D341Med (cell line): ENCODE data around the gene MYCN.
"Not testable (repeated sequence)": the region's sequence is repeated elsewhere in the genome, so short reads cannot be mapped to it uniquely, and the experiment has no call there.

Source experiments
- DNase-seq: peaks from one replicate; pipeline ENCODE4 v3.0.0; 2012; ENCODE audit warnings: low spot score

The MYCN gene

GRCh38 chr2:15939854-15940660, at the start of gene MYCN:
Gene MYCN, plus strand, starts transcription at chr2:15940550. Its CDS starts 1,515 bp downstream, at chr2:15942065.
- DNase-seq: peak; percentile 64

- no peak for DNase-seq
Measured at GRCh38 chr2:15890936-15891905, 49.1 kb upstream of the MYCN start.

GRCh38 chr2:15892151-15892880, 48.0 kb upstream of the MYCN start:
- DNase-seq: no peak

GRCh38 chr2:15893085-15893484, 47.3 kb upstream of the MYCN start:
- DNase-seq: no peak

- no peak for DNase-seq
Measured at GRCh38 chr2:15893689-15894480, 46.5 kb upstream of the MYCN start.

- DNase-seq: no peak
Measured at GRCh38 chr2:15894481-15895144, 45.7 kb upstream of the MYCN start.

GRCh38 chr2:15895615-15896469, 44.5 kb upstream of the MYCN start:
- no peak for DNase-seq

GRCh38 chr2:15896859-15897258, 43.5 kb upstream of the MYCN start:
- no peak for DNase-seq

GRCh38 chr2:15897431-15898098, 42.8 kb upstream of the MYCN start:
- no peak for DNase-seq

- DNase-seq: no peak
Measured at GRCh38 chr2:15899327-15899612, 41.1 kb upstream of the MYCN start.

GRCh38 chr2:15899751-15900493, 40.4 kb upstream of the MYCN start:
- no peak for DNase-seq

- DNase-seq: no peak
Measured at GRCh38 chr2:15901095-15901807, 39.1 kb upstream of the MYCN start.

GRCh38 chr2:15901808-15902130, 38.6 kb upstream of the MYCN start:
- DNase-seq: no peak

- not testable (repeated sequence) for DNase-seq
Measured at GRCh38 chr2:15903910-15904309, 36.4 kb upstream of the MYCN start.

GRCh38 chr2:15905267-15905645, 35.1 kb upstream of the MYCN start:
- no peak for DNase-seq

- DNase-seq: no peak
Measured at GRCh38 chr2:15905986-15906491, 34.3 kb upstream of the MYCN start.

GRCh38 chr2:15906778-15907177, 33.6 kb upstream of the MYCN start:
- DNase-seq: no peak
